ENCODE results near the gene PITPNM3. TPM values are rescaled to one million over a fixed set of nuclear protein-coding genes. Genes with fewer than 3 reads are reported as not detected.

Gene PITPNM3
- total RNA-seq, 3 donors from 2014 or later, result 12.2 to 15.9 (median 15.6) TPM

DNA sequence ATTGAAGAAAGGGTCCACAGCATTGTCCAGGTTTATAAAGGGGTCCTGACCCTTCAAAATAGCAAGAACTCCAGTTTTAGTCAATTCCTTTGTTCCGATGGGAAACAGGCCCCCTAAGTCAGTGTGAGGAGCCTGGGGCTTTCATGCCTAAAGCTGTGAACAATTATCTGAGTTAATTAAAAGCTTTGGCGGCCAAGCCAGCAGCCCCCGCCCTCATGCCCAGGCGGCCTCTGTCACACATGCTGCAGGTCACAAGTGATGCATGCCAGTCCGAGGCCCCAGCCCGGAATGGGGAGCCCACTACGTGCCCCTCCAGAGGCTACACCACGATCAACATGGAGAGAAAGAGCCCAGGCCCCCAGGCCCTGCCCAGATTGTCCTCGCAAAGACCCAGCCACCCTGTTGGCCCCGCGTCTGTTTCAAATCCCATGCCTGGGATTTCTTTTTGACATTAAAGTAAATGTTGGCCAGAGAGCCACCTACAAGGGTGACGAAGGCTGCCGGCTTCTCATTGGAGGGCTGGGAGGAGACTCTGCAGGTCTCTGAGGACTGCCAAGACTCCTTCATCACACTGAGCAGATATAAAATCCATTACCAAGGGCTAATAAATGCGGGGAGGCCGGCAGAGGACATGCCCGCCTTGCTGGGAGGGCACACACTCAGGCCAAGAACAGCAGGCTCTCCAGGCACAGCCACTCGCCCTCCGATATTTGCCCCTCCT is 14.5 kb upstream of the PITPNM3 start:
- Histone ChIP-seq H3K36me3 (ENCODE audit: low read depth) (no peaks in the 10 kb centered on the region), H3K9me3 (no peaks in the 10 kb centered on the region), H3K4me1 (ENCODE audit: low read depth) (no peaks in the 10 kb centered on the region), H3K4me3 (no peak overlapping the region)
- ATAC-seq, result no peak
- no peak for DNase-seq
- TF ChIP-seq, protein P1, sequence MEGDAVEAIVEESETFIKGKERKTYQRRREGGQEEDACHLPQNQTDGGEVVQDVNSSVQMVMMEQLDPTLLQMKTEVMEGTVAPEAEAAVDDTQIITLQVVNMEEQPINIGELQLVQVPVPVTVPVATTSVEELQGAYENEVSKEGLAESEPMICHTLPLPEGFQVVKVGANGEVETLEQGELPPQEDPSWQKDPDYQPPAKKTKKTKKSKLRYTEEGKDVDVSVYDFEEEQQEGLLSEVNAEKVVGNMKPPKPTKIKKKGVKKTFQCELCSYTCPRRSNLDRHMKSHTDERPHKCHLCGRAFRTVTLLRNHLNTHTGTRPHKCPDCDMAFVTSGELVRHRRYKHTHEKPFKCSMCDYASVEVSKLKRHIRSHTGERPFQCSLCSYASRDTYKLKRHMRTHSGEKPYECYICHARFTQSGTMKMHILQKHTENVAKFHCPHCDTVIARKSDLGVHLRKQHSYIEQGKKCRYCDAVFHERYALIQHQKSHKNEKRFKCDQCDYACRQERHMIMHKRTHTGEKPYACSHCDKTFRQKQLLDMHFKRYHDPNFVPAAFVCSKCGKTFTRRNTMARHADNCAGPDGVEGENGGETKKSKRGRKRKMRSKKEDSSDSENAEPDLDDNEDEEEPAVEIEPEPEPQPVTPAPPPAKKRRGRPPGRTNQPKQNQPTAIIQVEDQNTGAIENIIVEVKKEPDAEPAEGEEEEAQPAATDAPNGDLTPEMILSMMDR (IDR thresholded peaks at IDR 0.05), result no peak
- intact Hi-C loops (cut with DNase I, micrococcal nuclease), result no loop called here

DNA sequence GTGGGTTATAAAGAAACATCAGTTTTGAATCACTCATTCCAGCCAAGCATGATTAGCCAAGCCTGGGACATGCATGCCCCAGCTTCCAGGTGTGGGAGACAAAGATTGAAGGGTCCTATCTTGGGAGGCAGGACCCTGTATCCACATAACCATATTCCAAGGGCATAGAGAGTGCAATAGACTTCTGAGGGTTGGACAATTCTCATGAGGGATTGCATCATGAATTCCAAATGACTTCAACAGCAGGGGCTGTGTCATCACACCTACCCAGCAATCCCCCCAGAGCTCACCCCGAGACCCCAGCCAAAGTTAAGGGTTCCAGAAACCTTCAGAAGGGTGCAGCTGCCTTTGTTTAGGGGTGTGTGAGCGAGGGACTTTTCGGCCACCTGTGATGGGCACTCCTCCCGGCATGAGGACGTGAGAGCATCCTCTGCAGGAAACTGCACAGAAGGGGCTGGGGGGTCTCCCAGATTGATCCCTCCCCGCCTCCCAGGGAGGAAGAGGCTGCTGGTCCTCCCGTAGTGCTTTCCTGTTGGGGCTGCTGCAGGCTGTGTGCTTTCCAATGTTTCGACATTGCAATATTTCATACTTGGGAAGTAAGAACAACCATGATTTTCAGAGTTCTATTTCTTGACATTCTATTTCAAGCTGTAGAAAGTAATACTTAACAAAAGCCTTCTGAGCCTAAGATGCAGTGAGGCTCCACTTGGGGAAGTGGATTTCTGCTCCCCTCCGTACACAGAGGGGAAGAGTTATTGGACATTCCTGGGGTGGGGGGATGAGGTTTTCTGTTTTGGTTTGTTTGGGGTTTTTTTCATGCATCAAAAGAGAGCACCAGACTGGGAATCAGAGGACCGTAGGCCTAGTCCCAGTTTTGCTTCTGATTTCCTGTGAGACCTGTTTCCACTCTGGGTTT is 13.3 kb upstream of the PITPNM3 start:
- no peak for ATAC-seq
- TF ChIP-seq, protein P1 (IDR thresholded peaks at IDR 0.05), result no peak
- Histone ChIP-seq H3K4me1 (ENCODE audit: low read depth) (no peaks in the 10 kb centered on the region), H3K9me3 (no peaks in the 10 kb centered on the region), H3K4me3 (no peak overlapping the region), H3K36me3 (ENCODE audit: low read depth) (no peaks in the 10 kb centered on the region)
- intact Hi-C loops (cut with DNase I, micrococcal nuclease), result no loop called here
- DNase-seq, result no peak

DNA sequence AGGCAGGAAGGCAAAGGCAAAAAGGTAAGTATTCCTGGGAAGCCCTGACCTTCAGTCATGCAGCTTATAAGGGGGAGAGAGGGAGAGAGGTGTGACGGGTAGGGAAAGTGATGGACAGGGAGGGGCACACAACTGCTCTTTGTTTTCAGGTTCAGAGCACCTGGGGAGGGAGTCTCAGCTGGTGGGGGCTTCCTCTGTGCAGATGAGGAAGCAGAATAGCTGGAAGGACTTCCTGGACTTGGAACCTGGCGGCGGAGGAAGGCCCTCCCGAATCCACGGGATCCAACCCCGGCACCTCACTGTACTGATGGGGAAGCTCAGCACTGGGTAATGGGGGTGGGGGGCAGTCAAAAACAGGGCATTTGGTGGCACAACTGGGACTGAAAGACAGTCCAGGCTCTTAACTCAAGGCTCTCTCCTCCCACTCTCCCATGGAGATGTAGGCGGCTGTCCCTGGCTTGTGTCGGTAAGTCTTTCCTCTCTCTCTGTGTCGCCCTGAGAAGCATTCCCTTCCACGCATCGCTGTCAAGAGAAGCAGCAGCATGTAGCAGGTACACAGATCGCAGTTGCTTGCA is 11.9 kb upstream of the PITPNM3 start:
- no peaks in the 10 kb centered on the region for H3K36me3 ChIP-seq (ENCODE audit: low read depth)
- ATAC-seq (no peak), DNase-seq (no peak)
- H3K4me3 ChIP-seq, result no peak overlapping the region
- TF ChIP-seq, protein P1 (IDR thresholded peaks at IDR 0.05), result no peak
- no peaks in the 10 kb centered on the region for H3K4me1 ChIP-seq (ENCODE audit: low read depth)
- intact Hi-C loops (cut with DNase I, micrococcal nuclease), result no loop called here
- H3K9me3 ChIP-seq, result no peaks in the 10 kb centered on the region

DNA sequence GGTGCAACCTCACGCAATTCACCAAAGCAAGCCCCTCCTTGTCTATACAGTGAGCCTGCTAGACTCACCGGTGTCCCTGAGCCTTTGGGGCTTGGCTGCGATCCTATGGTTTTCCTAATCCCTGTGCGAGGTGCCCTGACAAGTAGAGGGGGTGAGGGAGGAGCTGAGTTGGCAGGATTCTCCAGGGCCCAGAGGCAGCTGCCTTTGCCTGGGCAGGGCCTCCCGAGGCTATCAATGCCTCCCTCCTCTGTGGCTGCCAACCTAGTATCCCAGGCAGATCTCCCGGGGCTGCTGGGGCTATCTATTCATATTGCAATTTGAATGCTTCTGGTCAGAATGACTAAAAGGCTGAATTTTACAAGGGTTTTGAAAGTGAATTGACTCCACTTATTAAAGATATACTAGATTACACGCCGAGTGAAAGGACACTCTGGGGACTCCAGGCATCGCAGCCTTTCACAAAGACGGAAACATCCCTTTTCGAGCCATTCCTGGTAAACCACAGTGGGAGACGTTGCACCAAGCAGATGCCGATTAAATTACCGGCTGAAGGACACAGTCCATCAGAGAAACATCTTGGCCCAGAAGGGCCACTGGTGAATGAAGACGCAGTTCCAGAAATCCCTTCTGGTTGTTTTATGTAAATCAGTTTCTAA is 11.3 kb upstream of the PITPNM3 start:
- H3K4me3 ChIP-seq, result no peak overlapping the region
- ATAC-seq (peak; percentile 49), DNase-seq (peak in 1 of 3 donors; percentile 29)
- TF ChIP-seq, protein P1 (IDR thresholded peaks at IDR 0.05), result no peak
- no peaks in the 10 kb centered on the region for H3K9me3 ChIP-seq
- intact Hi-C loops (cut with DNase I, micrococcal nuclease), result no loop called here
- H3K4me1 ChIP-seq (ENCODE audit: low read depth), result no peaks in the 10 kb centered on the region
- no peaks in the 10 kb centered on the region for H3K36me3 ChIP-seq (ENCODE audit: low read depth)

DNA sequence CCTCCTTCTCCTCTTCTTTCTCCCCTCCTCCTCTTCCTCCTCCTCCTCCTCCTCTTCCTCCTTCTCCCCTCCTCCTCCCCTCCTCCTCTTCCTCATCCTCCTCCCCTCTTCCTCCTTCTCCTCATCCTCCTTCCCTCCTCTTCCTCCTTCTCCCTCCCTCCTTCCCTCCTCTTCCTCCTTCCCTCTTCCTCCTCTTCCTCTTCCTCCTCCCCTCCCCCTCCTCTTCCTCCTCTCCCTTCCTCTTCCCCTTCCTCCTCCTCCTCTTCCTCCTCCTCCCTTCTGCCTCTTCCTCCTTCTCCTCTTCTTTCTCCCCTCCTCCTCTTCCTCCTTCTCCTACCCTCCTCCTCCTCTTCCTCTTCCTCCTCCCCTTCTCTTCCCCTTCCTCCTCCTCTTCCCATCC is 5.1 kb upstream of the PITPNM3 start:
- no peaks in the 10 kb centered on the region for H3K9me3 ChIP-seq
- ATAC-seq, result no peak
- TF ChIP-seq, protein P1 (IDR thresholded peaks at IDR 0.05), result no peak
- no peak for DNase-seq
- no peak overlapping the region for H3K4me3 ChIP-seq
- H3K4me1 ChIP-seq (ENCODE audit: low read depth), result no peaks in the 10 kb centered on the region
- intact Hi-C loops (cut with DNase I, micrococcal nuclease), result no loop called here
- no peaks in the 10 kb centered on the region for H3K36me3 ChIP-seq (ENCODE audit: low read depth)
